PC-9 (cell line): ENCODE results near the gene SLC16A12. TPM values are rescaled to one million over a fixed set of nuclear protein-coding genes. Genes with fewer than 3 reads are reported as not detected.
"Not testable (repeated sequence)": the region's sequence is repeated elsewhere in the genome, so short reads cannot be mapped to it uniquely, and the experiment has no call there.

Experiments
- BruUV-seq: library from RNA; stranded (reverse); fragments of 400-500 nt; replicated peaks from 2 replicates; lab custom pipeline; 2021; lab: Mats Ljungman, UMichigan
- CTCF ChIA-PET: fragments of 300-600 bp; sonication (Branson Sonifier 250); formaldehyde crosslinking; loops from one replicate; lab custom pipeline; 2022; ENCODE audit warnings: antibody characterized with exemption; lab: Charles Lee
- POLR2A ChIA-PET: fragments of 300-600 bp; sonication (Branson Sonifier 250); formaldehyde crosslinking; loops from one replicate; lab custom pipeline; 2022; ENCODE audit warnings: antibody characterized with exemption; ENCODE audit not compliant: unreplicated experiment; lab: Charles Lee
- DNase-seq, 2 experiments: peaks; one replicate each; pipeline versions ENCODE4 v3.0.0 to v3.0.0-alpha.2; 2015 to 2022; ENCODE audit warnings: mixed read lengths in 1 of 2
- H2AFZ ChIP-seq: fragments of 200-600 bp; sonication (generic); 2 replicates; pipeline ENCODE4 v1.8.1; 2017; ENCODE audit warnings: antibody characterized with exemption
- H3F3A ChIP-seq: fragments of 200-600 bp; sonication (generic); 2 replicates; pipeline ENCODE4 v1.8.1; 2017; ENCODE audit warnings: antibody characterized with exemption, mild to moderate bottlenecking, low read depth; ENCODE audit not compliant: insufficient read depth
- H3K27ac ChIP-seq: fragments of 200-600 bp; sonication (generic); 2 replicates; pipeline ENCODE4 v1.6.1; 2016; ENCODE audit warnings: mixed run types
- H3K27me3 ChIP-seq: fragments of 200-600 bp; sonication (generic); 2 replicates; pipeline ENCODE4 v1.6.1; 2016; ENCODE audit warnings: low read depth, mixed run types; ENCODE audit not compliant: insufficient read depth
- H3K36me3 ChIP-seq: fragments of 200-600 bp; sonication (generic); 2 replicates; pipeline ENCODE4 v1.6.1; 2016; ENCODE audit warnings: low read depth, mixed run types
- H3K4me1 ChIP-seq: fragments of 200-600 bp; sonication (generic); replicated peaks from 2 replicates; pipeline ENCODE4 v1.6.1; 2016; ENCODE audit warnings: mixed run types; ENCODE audit not compliant: insufficient read depth
- H3K4me2 ChIP-seq: fragments of 200-600 bp; sonication (generic); 2 replicates; pipeline ENCODE4 v1.6.1; 2017; ENCODE audit warnings: mixed run types
- H3K4me3 ChIP-seq: fragments of 200-600 bp; sonication (generic); 2 replicates; pipeline ENCODE4 v1.6.1; 2016; ENCODE audit warnings: mixed run types
- H3K79me2 ChIP-seq: fragments of 200-600 bp; sonication (generic); 2 replicates; pipeline ENCODE4 v1.6.1; 2017; ENCODE audit warnings: low read depth, mixed run types
- H3K9me2 ChIP-seq: fragments of 200-600 bp; sonication (generic); 2 replicates; pipeline ENCODE4 v1.8.1; 2017; ENCODE audit warnings: mild to moderate bottlenecking; ENCODE audit not compliant: insufficient read depth
- H3K9me3 ChIP-seq: fragments of 200-600 bp; sonication (generic); 2 replicates; pipeline ENCODE4 v1.8.1; 2016; ENCODE audit warnings: low read depth; ENCODE audit not compliant: insufficient read depth
- H4K20me1 ChIP-seq: fragments of 200-600 bp; sonication (generic); 2 replicates; pipeline ENCODE4 v1.8.1; 2017; ENCODE audit not compliant: insufficient read depth
- CTCF ChIP-seq: fragments of 200-600 bp; sonication (generic); conservative IDR thresholded peaks from 2 replicates; pipeline ENCODE4 v1.6.1; 2017; ENCODE audit warnings: mixed run types, antibody characterized with exemption, mild to moderate bottlenecking, moderate library complexity
- EZH2 ChIP-seq: fragments of 200-600 bp; sonication (generic); IDR thresholded peaks from 2 replicates; pipeline ENCODE4 v1.8.0; 2017; ENCODE audit warnings: antibody characterized with exemption, low read depth
- intact Hi-C: fragments of 100-400 bp; cut with micrococcal nuclease; formaldehyde crosslinking; loops from one replicate; pipeline ENCODE4 v1.10.0; 2022; ENCODE audit not compliant: unreplicated experiment
- total RNA-seq: library from RNA; stranded (reverse); gene quantifications from 2 replicates; pipeline ENCODE4 v1.2.3, GENCODE V29; 2021

The SLC16A12 gene
- total RNA-seq, 1 experiment from 2014 or later: 0.74 TPM

GRCh38 chr10:89409282-89409681 lies 126.1 kb downstream of the SLC16A12 start:
- H3F3A ChIP-seq, intact Hi-C loops, H3K9me2 ChIP-seq, H3K27me3 ChIP-seq, H3K27ac ChIP-seq, H3K79me2 ChIP-seq, POLR2A ChIA-PET, H2AFZ ChIP-seq, H4K20me1 ChIP-seq, H3K4me1 ChIP-seq, DNase-seq, H3K4me3 ChIP-seq, BruUV-seq, H3K4me2 ChIP-seq, H3K9me3 ChIP-seq, H3K36me3 ChIP-seq, CTCF ChIA-PET: not testable (repeated sequence)

DNA sequence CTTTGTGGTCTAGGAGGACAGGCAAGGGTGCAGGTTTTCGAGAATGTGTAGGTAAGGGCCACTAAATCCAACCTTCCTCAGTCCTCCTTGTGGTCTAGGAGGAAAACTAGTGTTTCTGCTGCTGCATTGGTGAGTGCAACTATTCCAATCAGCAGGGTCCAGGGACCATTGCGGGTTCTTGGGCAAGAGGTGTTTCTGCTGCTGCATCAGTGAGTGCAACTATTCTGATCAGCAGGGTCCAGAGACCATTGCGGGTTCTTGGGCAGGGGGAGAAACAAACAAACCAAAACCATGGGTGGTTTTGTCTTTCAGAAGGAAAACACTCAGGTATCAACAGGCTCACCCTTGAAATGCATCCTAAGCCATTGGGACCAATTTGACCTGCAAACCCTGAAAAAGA lies 127.6 kb downstream of the SLC16A12 start:
- CTCF ChIA-PET, BruUV-seq, H3K4me2 ChIP-seq: not testable (repeated sequence)

GRCh38 chr10:89406178-89406577 lies 129.2 kb downstream of the SLC16A12 start:
- H3K27ac ChIP-seq, H2AFZ ChIP-seq, H3K4me1 ChIP-seq, DNase-seq, H3F3A ChIP-seq, intact Hi-C loops, POLR2A ChIA-PET, H3K4me2 ChIP-seq, H3K9me2 ChIP-seq, H3K27me3 ChIP-seq, H3K79me2 ChIP-seq, H3K4me3 ChIP-seq, H3K36me3 ChIP-seq, BruUV-seq, H3K9me3 ChIP-seq, H4K20me1 ChIP-seq, CTCF ChIA-PET: not testable (repeated sequence)

More for the DNA sequence above, 127.6 kb downstream of the SLC16A12 start:
- POLR2A ChIA-PET, intact Hi-C loops, DNase-seq, H3K4me1 ChIP-seq, H3F3A ChIP-seq, H2AFZ ChIP-seq, H3K4me3 ChIP-seq, H3K27ac ChIP-seq, H3K79me2 ChIP-seq, H3K27me3 ChIP-seq, H3K9me3 ChIP-seq, H4K20me1 ChIP-seq, H3K36me3 ChIP-seq, H3K9me2 ChIP-seq: not testable (repeated sequence)

- CTCF ChIA-PET: no interaction called here
- no peak overlapping the region for H3K4me3 ChIP-seq
Observed at GRCh38 chr10:89404104-89405047, 131.0 kb downstream of the SLC16A12 start.

More at GRCh38 chr10:89404104-89405047, 131.0 kb downstream of the SLC16A12 start:
- Histone ChIP-seq H3K4me2 (no peak overlapping the region), H4K20me1 (no peaks in the 10 kb centered on the region), H3K27ac (no peak overlapping the region), H3F3A (no peaks in the 10 kb centered on the region), H3K9me2 (no peaks in the 10 kb centered on the region), H2AFZ (no peak overlapping the region), H3K4me1 (no peaks in the 10 kb centered on the region), H3K79me2 (no peaks in the 10 kb centered on the region), H3K27me3 (no peaks in the 10 kb centered on the region), H3K9me3 (no peaks in the 10 kb centered on the region), H3K36me3 (no peaks in the 10 kb centered on the region)
- BruUV-seq: no TSS peak
- intact Hi-C loops: no loop called here
- POLR2A ChIA-PET: no interaction called here
- DNase-seq: no peak
- no peak for TF ChIP-seq EZH2
- TF ChIP-seq CTCF: no peak
